Left cardiac atrium (tissue), 4 donors: ENCODE measurements around the gene RASA3. TPM values are rescaled to one million over a fixed set of nuclear protein-coding genes. Genes with fewer than 3 reads are reported as not detected.

Source experiments
- ATAC-seq, 2 donors: fragments of 200-7000 bp; cut with Tn5 transposase; one replicate each; pipeline ENCODE4 v1.9.1; 2020; ENCODE audit warnings: mild to moderate bottlenecking in 2 of 2, moderate library complexity in 2 of 2
- DNase-seq: peaks from one replicate; pipeline ENCODE4 v3.0.0-alpha.2; 2020
- intact Hi-C, 2 donors: fragments of 100-400 bp; cut with DNase I; formaldehyde crosslinking; loops; one replicate each; pipeline versions ENCODE4 v1.14.1 to v1.15.1; 2022 to 2023
- total RNA-seq, 2 donors: library from RNA; stranded (reverse); fragmentation: NEBNext Ultra II Directional; extraction: Animal tissue kit (Norgen Biotek cat#: 25700); gene quantifications; one replicate each; pipeline ENCODE4 v1.2.1, GENCODE V29; 2021
- donor health status: DM: no; HTN: yes; CAD: no.
- donor health status: DM: no; HTN: yes; CAD: no; lungs with severe emphysema.
- donor health status: DM: yes; HTN: yes; CAD: no.
- donor health status: Dilated cardiomyopathy.

Gene RASA3
- total RNA-seq, 2 donors from 2014 or later: 19.9 to 20.1 TPM

DNA sequence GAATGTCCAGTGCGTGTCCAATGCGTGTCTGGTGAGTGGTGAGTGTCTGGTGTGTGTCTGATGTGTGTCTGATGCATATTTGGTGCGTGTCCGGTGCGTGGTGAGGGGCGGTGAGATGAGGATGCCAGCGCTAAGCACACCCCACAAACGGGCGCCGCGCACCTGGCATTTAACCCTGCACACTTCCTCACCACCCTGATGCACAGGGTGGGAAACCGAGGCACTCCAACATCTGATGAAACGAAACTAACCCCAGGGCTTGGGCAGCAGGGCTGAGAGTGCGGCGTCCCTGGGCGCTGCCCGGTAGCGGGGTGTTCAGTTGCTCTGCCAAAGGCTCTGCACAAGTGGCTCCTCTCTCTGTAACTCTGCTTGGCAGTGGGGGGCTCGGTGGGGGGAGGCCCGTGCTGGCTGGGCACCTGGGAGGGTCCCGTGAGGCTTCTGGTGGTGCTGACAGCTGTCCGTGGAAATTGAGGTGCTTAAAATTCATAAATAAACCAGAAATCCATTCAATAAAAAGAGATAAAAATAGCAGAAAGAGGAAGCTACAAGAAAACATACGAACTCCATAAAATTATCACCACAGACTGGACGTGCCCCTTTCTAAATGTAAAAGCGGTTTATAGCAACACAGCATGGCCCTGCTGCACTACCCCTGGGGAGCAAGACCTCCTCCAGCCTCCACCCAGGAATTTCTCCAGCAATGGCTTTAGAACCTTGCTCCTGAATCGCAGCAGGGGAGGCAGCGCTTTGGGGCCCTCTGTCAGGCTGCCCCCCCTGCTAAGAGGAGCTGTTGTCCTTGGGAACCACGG is 76.0 kb downstream of the RASA3 start:
- intact Hi-C loops: no loop called here
- ATAC-seq: no peak
- no peak for DNase-seq

DNA sequence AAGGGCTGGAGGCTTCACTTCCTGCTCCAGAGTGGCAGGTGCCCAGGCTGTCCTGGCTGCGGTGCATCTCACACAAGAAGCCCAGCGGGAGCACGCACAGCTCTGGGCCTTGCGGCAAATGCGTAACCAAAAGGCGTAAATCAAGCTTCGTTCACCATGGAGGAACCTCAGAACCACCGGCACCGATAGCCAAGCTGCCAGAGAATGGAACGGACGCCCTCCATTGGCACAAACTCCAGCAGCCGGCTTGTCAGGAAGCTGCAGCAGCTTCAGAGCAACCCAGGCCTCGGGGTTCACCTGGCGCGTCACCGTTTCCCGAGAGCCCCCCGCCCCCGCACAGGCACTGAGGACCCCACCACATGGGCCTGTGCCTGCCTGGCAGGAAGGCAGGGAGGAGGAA is 76.7 kb downstream of the RASA3 start:
- ATAC-seq: no peak
- intact Hi-C loops: no loop called here
- no peak for DNase-seq

DNA sequence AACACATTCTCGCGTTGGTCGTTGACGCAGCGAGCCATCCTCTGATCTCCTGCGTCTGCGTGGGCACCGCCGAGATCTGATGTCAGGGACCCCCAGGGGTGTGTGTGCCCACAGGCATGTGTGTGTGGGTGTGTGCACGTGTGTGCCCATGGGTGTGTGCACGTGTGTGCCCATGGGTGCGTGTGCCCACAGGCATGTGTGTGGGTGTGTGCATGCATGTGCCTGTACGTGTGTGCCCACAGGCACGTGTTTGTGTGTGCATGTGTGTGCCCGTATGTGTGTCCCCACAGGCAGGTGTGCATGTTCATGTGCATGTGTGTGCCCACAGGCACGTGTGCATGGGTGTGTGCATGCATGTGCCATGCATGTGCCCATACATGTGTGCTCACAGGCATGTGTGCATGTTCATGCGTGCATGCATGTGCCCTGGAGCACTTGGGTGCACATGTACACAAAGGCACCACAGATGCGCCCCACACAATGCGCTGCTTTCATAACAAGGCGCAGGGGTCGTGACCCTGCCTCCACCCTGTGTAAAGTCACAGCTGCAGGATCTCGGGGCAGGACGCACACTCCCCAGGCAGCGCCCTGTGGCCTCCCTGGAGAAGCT is 77.5 kb downstream of the RASA3 start:
- DNase-seq: no peak
- intact Hi-C loops: no loop called here
- ATAC-seq: peak in 1 of 2 donors; percentile 8

DNA sequence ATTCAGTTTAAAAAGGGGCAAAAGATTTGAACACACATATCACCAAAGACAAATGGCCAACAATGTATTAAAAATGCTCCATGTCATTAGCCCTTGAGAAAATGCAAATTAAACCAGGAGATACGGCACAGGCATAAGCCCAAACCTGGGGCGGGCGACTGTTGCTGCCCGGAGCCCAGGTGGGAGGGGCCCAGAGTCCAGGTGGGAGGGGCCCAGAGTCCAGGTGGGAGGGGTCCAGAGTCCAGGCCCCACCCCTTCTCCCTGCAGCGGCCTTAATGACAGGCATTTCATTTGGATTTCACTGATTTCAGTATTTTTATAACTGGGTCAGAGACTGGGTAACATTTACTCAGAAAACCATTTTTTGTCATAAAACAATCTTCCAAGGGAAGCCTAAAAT is 78.2 kb downstream of the RASA3 start:
- no peak for ATAC-seq
- DNase-seq: no peak
- intact Hi-C loops: no loop called here

DNA sequence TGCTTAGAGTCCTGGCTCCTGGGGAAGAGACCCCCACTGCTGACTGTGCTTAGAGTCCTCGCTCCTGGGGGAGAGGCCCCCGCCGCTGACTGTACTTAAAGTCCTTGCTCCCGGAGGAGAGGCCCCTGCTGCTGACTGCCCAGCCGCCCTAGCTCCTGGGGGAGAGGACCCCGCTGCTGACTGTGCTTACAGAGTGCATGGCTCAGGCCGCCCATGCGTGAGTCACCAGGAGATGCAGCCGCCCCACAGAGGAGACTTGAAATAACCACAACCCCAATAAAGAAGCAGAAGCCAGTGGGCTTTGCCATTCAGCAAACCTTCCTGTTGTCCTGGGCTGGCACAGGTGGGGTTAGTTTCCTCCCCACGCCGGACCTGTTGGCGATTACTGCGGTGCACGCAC is 79.4 kb downstream of the RASA3 start:
- intact Hi-C loops: no loop called here
- DNase-seq (no peak), ATAC-seq (no peak)

DNA sequence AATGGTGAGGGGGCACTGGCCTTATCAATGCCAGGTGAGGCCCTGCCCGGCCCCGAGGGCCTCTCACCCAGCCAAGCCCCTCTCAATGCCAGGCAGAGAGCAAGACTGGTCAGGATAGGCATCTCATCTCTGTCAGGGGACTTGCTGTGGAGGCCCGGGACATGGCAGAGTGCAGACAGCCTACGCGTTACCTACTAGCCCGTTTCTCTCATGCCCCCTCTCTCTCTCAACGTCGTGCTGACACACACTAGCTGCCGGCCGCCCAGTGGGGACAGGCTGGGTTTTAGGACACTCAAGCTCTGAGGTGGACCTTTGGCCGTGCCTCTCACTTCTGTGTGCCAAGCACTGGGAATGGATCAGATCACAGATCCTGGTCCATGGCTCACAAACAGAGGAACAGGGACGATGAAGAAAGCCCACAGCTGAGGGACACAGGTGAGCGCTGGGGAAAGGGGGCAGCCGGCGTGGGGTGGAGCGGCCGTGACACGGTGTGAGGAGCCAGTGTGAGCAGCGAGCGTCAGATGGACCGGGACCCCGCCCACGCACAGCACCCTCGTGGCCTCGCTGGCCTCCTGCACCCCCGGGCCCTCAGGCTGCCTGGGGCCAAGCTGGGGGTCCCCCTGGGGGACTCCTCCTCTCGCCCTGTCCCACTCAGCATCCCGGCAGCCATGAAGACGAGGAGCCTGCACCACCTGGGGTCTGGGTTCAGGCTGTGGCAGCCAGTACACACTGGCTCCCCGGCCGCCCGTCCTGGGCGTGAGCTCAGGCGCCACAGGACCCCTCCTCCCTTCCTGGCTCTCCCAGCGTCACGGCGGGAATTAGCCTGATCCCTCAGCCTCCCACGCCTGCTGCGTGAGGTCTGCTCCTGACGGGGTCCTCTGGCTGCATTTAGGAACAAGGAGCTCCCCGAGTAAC is 81.6 kb downstream of the RASA3 start:
- ATAC-seq (no peak), DNase-seq (no peak)
- intact Hi-C loops: no loop called here

DNA sequence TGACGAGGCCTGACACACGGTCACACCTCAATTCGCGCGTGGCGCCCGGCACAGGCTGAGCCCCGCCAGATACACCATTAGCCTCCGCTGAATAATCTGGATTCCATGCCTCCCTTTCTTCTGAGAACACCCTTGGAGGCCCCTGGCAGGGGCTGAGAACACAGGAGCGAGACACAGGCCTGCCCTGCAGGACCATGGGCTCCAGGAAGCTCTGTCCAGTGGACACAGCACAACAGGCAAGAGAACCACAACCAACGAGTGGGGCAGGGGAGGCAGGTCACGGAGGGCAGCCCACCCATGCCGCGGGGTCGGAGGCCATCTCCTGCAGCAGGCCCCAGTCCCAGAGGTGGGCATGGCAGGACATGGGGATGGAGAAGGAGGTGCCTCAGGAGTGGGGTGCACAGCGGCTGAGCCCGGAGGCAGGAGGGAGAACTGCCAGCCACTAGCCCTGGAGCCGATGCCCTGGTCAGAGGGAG is 82.8 kb downstream of the RASA3 start:
- intact Hi-C loops: no loop called here
- no peak for ATAC-seq
- no peak for DNase-seq

DNA sequence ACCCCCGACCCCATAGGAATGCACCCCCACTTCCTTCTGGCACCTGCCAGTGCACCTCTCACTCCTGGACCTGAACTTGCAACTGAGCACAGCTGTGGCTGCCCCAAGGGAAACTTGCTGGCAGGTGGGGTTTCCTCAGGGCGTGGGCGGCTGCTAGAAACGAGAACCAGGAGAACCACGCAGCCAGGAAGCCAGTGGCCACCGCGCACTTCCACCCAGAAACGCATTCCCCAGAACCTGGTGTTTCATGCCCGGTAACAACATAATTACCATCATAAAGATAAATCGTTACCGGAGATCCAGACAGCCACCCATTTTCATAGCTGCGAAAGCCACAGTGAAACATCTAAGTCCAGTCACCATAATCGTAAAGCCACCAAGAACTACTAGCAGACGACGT is 83.4 kb downstream of the RASA3 start:
- no peak for ATAC-seq
- DNase-seq: no peak
- intact Hi-C loops: no loop called here

- no peak for DNase-seq
- ATAC-seq: no peak
- intact Hi-C loops: no loop called here
Observed at GRCh38 chr13:114048443-114048842, 84.0 kb downstream of the RASA3 start.

DNA sequence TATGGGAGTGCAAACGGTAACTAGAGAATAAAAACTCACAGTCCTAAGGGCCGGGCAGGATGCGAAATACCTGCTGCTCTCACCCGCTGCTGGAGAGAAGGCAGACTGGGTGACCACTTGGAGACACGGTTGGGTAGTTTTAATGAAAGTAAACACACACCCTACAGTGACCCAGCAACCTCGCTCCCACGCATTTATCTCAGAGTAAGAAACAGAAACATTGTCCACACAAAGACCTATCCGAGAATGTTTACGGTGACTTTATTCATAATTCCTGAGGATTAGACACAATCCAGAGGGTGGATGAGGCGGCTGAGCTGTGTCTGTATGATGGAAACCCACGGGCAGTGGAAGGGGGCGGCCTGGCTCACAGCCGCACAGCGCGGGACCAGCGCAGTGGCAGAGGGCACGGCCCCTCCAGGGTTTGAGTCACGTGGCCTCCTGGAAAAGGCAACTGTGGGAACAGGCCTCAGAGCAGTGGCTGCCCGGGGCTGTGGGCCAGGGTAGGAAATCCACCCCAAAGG is 85.0 kb downstream of the RASA3 start:
- peak in 1 of 2 donors; percentile 12 for ATAC-seq
- intact Hi-C loops: no loop called here
- DNase-seq: no peak

DNA sequence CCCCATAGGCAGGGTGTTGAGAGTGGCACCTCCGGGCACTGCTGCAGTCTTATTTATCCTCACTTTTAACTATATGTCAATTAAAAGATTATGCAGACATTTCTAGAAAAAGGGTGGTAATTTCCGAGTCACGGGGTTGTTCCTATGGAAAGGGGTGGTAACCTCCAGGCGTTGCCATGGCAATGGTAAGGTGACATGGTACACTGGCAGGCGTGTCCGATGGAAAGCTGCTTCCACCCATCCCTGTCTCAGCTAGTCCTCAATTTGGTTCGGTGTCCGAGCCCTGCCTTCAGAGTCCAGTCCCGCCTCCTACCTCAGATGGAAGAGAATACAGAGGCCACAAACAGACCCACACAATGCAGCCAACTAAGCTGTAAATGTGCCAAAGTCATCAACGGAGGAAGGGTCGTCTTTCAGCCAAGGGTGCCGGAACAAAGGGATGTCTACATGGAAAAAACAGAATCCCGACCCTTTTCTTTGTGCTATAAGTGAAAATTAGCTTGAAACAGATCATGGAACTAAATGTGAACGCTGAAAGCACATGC is 85.9 kb downstream of the RASA3 start:
- ATAC-seq: no peak
- no peak for DNase-seq
- intact Hi-C loops: no loop called here

DNA sequence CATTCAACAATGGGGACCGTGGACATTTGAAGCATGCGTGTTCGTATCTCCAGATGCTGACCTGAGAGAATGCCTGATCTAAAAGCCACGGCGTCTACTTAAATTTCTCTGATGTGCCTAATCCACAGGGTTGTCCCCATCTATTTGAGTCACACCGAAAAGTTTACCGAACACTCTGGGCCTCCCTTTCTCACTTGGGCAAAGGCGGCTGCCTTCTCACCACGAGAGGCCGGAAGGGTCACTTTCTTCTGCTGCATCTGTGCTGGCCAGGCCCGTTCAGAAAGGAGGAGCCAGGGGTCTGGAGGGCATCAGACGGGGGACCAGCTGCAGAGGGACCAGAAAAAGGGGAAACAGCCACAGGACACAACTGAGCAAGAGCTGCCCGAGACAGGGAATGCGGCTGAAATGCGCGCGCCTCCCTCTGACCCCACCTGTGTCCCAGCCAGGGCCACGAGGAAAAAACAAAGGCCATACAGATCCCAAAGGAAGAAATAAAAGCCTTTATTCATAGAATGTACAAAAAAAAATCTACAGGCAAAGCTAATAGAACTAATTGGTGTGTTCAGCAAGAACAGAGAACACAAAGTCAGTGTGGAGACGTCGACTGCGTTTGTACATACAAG is 87.2 kb downstream of the RASA3 start:
- DNase-seq (no peak), ATAC-seq (no peak)
- intact Hi-C loops: no loop called here

DNA sequence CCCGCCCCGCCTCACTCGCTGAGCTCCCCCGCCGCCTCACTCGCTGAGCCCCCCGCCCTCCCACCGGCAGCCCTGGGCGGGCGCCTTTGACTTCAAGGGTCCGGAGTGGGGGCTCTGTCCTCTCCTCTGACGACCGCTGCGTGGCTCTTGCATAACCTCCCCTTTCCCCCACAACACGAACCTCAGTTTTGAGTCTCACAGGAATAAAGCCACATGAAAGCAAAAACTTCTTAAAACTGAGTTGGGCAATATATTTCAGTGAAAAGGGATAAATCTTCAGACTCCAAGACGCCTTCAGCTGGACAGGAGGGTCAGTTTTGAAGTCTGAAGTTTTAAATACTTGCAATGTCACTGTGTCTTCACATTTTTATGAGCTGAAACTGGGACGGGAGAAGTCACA is 87.9 kb downstream of the RASA3 start:
- intact Hi-C loops: no loop called here
- DNase-seq: no peak
- peak in 1 of 2 donors; percentile 24 for ATAC-seq

GRCh38 chr13:114043421-114044053 is 88.9 kb downstream of the RASA3 start:
- intact Hi-C loops: no loop called here
- peak; percentile 75 to 76 for ATAC-seq
- DNase-seq: peak; percentile 70

DNA sequence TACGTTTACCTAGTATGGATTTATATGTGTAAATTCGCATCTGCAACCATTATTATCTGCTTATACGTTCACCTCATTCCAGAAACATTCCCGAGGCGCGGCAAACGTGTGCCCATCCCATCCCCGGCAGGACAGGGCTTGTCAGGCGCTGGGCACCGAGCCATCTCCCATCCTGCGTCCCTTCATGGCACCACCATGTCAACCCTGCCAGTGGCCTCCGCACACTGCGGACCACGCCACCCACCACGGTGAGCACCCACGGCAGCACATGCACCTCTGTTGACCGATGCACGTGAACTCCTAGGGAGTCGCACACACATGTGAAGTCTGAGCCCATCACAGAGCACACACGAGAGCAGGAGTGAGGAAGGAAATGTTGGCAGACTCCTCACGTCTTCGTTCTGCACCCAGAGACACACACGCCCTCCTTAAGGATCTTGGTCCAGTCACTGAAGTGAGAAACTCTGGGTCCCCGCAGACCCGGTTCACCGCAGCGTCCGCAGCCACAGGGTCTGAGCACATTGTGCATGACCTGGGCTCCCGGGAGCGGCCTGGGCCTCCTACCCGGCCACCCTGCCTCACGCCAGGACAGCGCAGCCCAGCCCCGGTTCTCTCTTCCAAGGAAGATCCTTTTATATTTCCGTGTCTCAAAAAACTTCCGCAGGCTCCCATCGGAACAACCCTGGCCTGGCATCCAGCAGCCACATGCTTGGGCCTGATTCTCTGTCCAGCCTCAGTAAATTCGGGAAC is 90.2 kb downstream of the RASA3 start:
- ATAC-seq: no peak
- DNase-seq: no peak
- intact Hi-C loops: no loop called here

GRCh38 chr13:114041493-114041892 is 90.9 kb downstream of the RASA3 start:
- intact Hi-C loops: no loop called here
- DNase-seq: no peak
- no peak for ATAC-seq

DNA sequence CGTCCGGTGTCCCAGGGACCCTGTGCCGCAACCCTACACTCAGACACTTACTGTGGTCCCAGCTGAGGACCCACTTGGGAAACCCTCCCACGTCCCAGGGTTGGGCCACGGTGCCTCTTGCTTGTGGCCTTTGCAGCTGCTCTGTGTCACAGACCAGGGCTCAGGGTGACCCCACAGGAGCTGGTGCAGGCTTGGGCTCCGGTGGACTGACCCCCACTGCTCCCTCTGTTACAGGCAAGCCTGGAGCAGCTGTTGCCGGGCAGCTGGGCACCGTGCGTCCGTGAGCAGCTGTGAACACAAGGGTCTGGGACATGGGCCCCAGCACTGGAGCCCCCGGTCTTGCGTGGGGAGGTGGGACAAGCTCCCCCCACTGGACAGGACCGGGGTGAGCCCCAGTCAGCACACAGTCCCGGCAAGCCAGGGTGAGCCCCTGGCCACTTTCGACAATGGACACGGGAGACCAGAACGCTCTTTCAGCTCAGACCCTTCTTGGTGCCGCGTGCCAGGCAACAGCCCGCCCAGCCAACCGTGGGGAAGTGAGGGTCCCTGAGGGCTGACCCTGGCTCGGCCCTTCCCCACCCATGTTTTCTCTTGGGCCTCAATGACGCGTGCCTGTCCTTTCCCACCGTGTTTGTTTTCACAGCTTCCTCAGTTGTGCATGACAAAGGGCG is 92.8 kb downstream of the RASA3 start:
- no peak for ATAC-seq
- intact Hi-C loops: no loop called here
- no peak for DNase-seq
